ENCODE measurements around the gene C2orf42.

Gene C2orf42

GRCh38 chr2:70212298-70212932, 21.6 kb upstream of the C2orf42 start:
- TF ChIP-seq CTCF (IDR thresholded peaks at IDR 0.05; ENCODE audit: insufficient read depth, low read depth, low read length, missing control alignments): no peak
- DNase-seq (ENCODE audit: low read depth): no peak
- H3K4me3 ChIP-seq (ENCODE audit: low read depth, low read length): no peak overlapping the region

- no peak overlapping the region for H3K4me3 ChIP-seq (ENCODE audit: low read depth, low read length)
- DNase-seq (ENCODE audit: low read depth): no peak
- no peak for TF ChIP-seq CTCF (IDR thresholded peaks at IDR 0.05; ENCODE audit: insufficient read depth, low read depth, low read length, missing control alignments)
Measured at GRCh38 chr2:70211595-70211994, 20.8 kb upstream of the C2orf42 start.

GRCh38 chr2:70204452-70204851, 13.6 kb upstream of the C2orf42 start:
- H3K4me3 ChIP-seq (ENCODE audit: low read depth, low read length): no peak overlapping the region
- no peak for DNase-seq (ENCODE audit: low read depth)
- no peak for TF ChIP-seq CTCF (IDR thresholded peaks at IDR 0.05; ENCODE audit: insufficient read depth, low read depth, low read length, missing control alignments)

- TF ChIP-seq CTCF (IDR thresholded peaks at IDR 0.05; ENCODE audit: insufficient read depth, low read depth, low read length, missing control alignments): no peak
- no peak for DNase-seq (ENCODE audit: low read depth)
- no peak overlapping the region for H3K4me3 ChIP-seq (ENCODE audit: low read depth, low read length)
Measured at GRCh38 chr2:70203086-70203485, 12.3 kb upstream of the C2orf42 start.

- no peak for DNase-seq (ENCODE audit: low read depth)
Measured at GRCh38 chr2:70202236-70202806, 11.5 kb upstream of the C2orf42 start.

GRCh38 chr2:70201831-70202230, 11.0 kb upstream of the C2orf42 start:
- TF ChIP-seq CTCF (IDR thresholded peaks at IDR 0.05; ENCODE audit: insufficient read depth, low read depth, low read length, missing control alignments): no peak
- DNase-seq (ENCODE audit: low read depth): no peak
- H3K4me3 ChIP-seq (ENCODE audit: low read depth, low read length): no peak overlapping the region

More at GRCh38 chr2:70202236-70202806, 11.5 kb upstream of the C2orf42 start:
- H3K4me3 ChIP-seq (ENCODE audit: low read depth, low read length): no peak overlapping the region
- TF ChIP-seq CTCF (IDR thresholded peaks at IDR 0.05; ENCODE audit: insufficient read depth, low read depth, low read length, missing control alignments): no peak
